HG03045 (cell line): ENCODE results near the gene KPNA5.

Experiments
- ATAC-seq: cut with Tn5 transposase; IDR thresholded peaks from one replicate; pipeline ENCODE4 v1.9.1; 2021; ENCODE audit warnings: mild to moderate bottlenecking, moderate library complexity; ENCODE audit not compliant: unreplicated experiment

Gene KPNA5

DNA sequence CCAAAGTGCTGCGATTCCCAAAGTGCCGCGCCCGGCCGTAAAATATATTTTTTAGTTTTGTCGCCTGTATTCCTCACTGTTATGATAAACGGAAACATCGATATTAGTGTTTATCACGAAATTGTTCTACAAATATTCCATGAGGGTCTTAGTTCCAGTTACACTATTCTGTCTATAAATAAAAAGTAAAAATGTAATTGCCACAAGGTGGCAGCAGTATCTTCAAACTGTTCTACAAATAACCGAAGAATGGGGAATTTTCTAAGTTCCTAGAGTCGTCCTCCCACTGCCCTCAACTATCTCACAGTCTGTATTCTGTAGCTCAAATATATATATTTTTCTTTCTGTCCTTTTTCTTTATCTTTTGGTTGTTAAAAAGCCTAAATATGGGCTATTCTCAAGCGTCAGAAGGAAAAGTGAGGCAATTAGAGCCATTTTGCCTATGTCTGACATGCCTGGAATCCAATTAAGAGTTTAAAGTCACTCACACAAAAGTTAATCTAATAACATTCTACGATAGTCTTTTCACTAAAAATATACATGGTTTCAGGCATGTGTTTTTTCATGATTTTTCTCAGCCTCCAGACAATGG lies 98.7 kb downstream of the KPNA5 start:
- ATAC-seq: no peak

DNA sequence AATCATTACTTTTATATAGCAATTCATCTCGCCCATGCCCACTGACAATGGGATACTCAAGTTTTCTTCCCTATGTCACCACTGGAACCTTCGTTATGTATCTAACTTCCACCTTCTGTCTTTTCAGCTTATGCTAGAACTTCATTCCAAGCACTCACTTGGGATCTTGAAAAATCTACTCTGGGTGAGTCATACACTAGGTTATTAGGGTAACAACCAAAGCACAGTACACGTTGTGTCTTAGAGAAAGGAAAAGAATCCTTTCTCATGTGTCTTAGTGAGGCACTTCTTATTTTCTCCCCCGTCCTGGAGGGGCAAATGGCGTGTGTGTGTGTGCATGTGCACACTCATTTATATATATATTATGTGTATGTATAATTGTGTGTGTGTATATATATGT lies 102.8 kb downstream of the KPNA5 start:
- no peak for ATAC-seq
